22Rv1 (cell line): ENCODE data around the gene MRPS18A.

ENCODE experiments used
- CTCF ChIP-seq: fragments of 450-650 bp; IDR thresholded peaks from 2 replicates; pipeline ENCODE4 v1.5.1; 2017; ENCODE audit warnings: mild to moderate bottlenecking
- ZFX ChIP-seq: fragments of 450-650 bp; IDR thresholded peaks from 2 replicates; pipeline ENCODE4 v1.6.1; 2017; ENCODE audit warnings: antibody characterized with exemption, borderline replicate concordance

DNA sequence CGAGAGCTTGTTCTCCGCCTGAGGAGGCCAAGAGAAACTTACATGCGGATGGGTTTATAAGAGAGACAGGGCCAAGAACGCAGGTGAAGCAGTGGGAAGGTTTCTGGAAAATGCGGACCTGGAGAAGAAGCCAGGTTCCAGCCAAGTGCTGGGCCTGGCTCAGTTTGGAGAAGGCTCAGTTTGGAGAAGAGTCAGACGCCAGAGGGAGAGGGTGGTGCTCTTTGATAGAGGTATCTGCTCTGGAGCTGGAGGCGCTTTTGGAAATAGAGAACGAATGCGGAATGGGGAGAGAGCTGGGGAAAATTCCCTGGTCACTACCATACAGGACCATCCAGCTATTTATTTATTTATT, 42.0 kb downstream of the MRPS18A start:
- TF ChIP-seq CTCF (no peak), ZFX (no peak)
